GM12878 (cell line): ENCODE measurements around the gene IRF2BPL. TPM values are rescaled to one million over a fixed set of nuclear protein-coding genes. Genes with fewer than 3 reads are reported as not detected.

Experiments used
- ATAC-seq: fragments of 200-7000 bp; cut with Tn5 transposase; 3 replicates; pipeline ENCODE4 v1.9.1; 2020; ENCODE audit warnings: mild to moderate bottlenecking, moderate library complexity
- BruUV-seq: library from RNA; stranded (reverse); fragments of 400-500 nt; replicated peaks from 2 replicates; lab custom pipeline; 2021; lab: Mats Ljungman, UMichigan
- CTCF ChIA-PET: fragments of 300-600 bp; sonication (Branson Sonifier 250); formaldehyde crosslinking; extraction: SDS; loops from one replicate; lab custom pipeline; 2021; ENCODE audit warnings: inconsistent platforms; lab: Yijun Ruan, JAX
- POLR2A ChIA-PET: fragments of 350-600 bp; formaldehyde crosslinking; extraction: SDS; loops from one replicate; lab custom pipeline; 2021; ENCODE audit warnings: inconsistent platforms; lab: Charles Lee
- RAD21 ChIA-PET: fragments of 300-600 bp; sonication (Branson Sonifier 250); formaldehyde crosslinking; loops from one replicate; lab custom pipeline; 2023; ENCODE audit warnings: antibody characterized with exemption; ENCODE audit not compliant: unreplicated experiment; lab: Charles Lee
- SMC1A ChIA-PET: fragments of 300-600 bp; sonication (Branson Sonifier 250); formaldehyde crosslinking; loops from one replicate; lab custom pipeline; 2023; ENCODE audit not compliant: unreplicated experiment, uncharacterized antibody; lab: Charles Lee
- DNase-seq: peaks from one replicate; pipeline ENCODE4 v3.0.0-alpha.2; 2011; ENCODE audit warnings: low read depth, low spot score
- FAIRE-seq: peaks from 3 replicates; lab custom pipeline; 2011; peaks lifted over from hg19 to GRCh38; lab: Jason Lieb, UNC
- H2AFZ ChIP-seq: 2 replicates; pipeline ENCODE4 v1.6.0; 2011; ENCODE audit warnings: low read depth, low read length, control low read depth; ENCODE audit not compliant: control insufficient read depth
- H3K27ac ChIP-seq: 2 replicates; pipeline ENCODE4 v1.5.1; 2011; ENCODE audit warnings: control low read depth; ENCODE audit not compliant: control insufficient read depth, insufficient read depth
- H3K27me3 ChIP-seq, 2 experiments: replicated peaks in 1 of 2; 2 replicates each; pipeline versions ENCODE4 v1.6.0 to v1.6.1; 2011; ENCODE audit warnings: low read length in 1 of 2; ENCODE audit not compliant: control insufficient read depth in 2 of 2, insufficient read depth in 2 of 2
- H3K36me3 ChIP-seq, 2 experiments: 2 replicates each; pipeline ENCODE4 v1.5.1; 2011; ENCODE audit warnings: low read length in 1 of 2; ENCODE audit not compliant: control insufficient read depth in 2 of 2, insufficient read depth in 2 of 2
- H3K4me1 ChIP-seq: 2 replicates; pipeline ENCODE4 v1.6.1; 2011; ENCODE audit warnings: mild to moderate bottlenecking, low read length, moderate library complexity, mixed read lengths; ENCODE audit not compliant: control insufficient read depth, insufficient read depth
- H3K4me2 ChIP-seq: 2 replicates; pipeline ENCODE4 v1.6.0; 2011; ENCODE audit warnings: control low read depth; ENCODE audit not compliant: control insufficient read depth, insufficient read depth
- H3K4me3 ChIP-seq: fragments of 200-600 bp; sonication (generic); 2 replicates; pipeline ENCODE4 v1.5.1; 2016
- H3K79me2 ChIP-seq: 2 replicates; pipeline ENCODE4 v1.6.0; 2011; ENCODE audit warnings: low read length; ENCODE audit not compliant: control insufficient read depth, insufficient read depth
- H3K9ac ChIP-seq: 2 replicates; pipeline ENCODE4 v1.8.0; 2011; ENCODE audit warnings: low read length, control low read depth, mixed read lengths; ENCODE audit not compliant: control insufficient read depth, insufficient read depth
- H3K9me3 ChIP-seq: replicated peaks from 3 replicates; pipeline ENCODE4 v1.5.1; 2011; ENCODE audit warnings: mild to moderate bottlenecking, low read length; ENCODE audit not compliant: control insufficient read depth, insufficient read depth
- H4K20me1 ChIP-seq: 2 replicates; pipeline ENCODE4 v1.6.0; 2011; ENCODE audit not compliant: control insufficient read depth, insufficient read depth
- CBFB ChIP-seq: IDR thresholded peaks from 2 replicates; pipeline ENCODE4 v1.6.1; 2016; ENCODE audit warnings: antibody characterized with exemption, low read depth
- EED ChIP-seq: sonication (generic); IDR thresholded peaks from 2 replicates; pipeline ENCODE4 v1.6.1; 2016; ENCODE audit warnings: antibody characterized with exemption, low read depth
- EP300 ChIP-seq, 2 experiments: fragments of 150-350 bp in 1 of 2; IDR thresholded peaks; 2 replicates each; pipeline ENCODE4 v1.6.1; 2011 to 2012; ENCODE audit warnings: low read depth in 2 of 2, low read length in 2 of 2, borderline replicate concordance in 1 of 2, improper control_type of control experiment in 1 of 2, inconsistent platforms in 1 of 2; ENCODE audit not compliant: control insufficient read depth in 1 of 2
- SP1 ChIP-seq: IDR thresholded peaks from one replicate; pipeline ENCODE4 v1.6.1; 2011; ENCODE audit warnings: low read depth, low read length
- TCF12 ChIP-seq: IDR thresholded peaks from 2 replicates; pipeline ENCODE4 v1.6.1; 2011; ENCODE audit warnings: low read depth, mild to moderate bottlenecking, low read length
- TCF3 ChIP-seq: IDR thresholded peaks from 2 replicates; pipeline ENCODE4 v1.6.1; 2012; ENCODE audit warnings: low read depth, mild to moderate bottlenecking, low read length, borderline replicate concordance; ENCODE audit not compliant: insufficient read depth
- YY1 ChIP-seq: IDR thresholded peaks from 2 replicates; pipeline ENCODE4 v1.6.1; 2011; ENCODE audit warnings: low read depth, mild to moderate bottlenecking, low read length
- ZBED1 ChIP-seq: IDR thresholded peaks from 2 replicates; pipeline ENCODE4 v1.6.1; 2016; ENCODE audit warnings: borderline replicate concordance
- ZNF274 ChIP-seq: IDR thresholded peaks from one replicate; pipeline ENCODE4 v1.8.0; 2011; ENCODE audit not compliant: insufficient read length, insufficient read depth
- WGBS: methylation state at CpG from one replicate; pipeline ENCODE4 v1.1.6; 2016; ENCODE audit warnings: low lambda C conversion rate; ENCODE audit not compliant: insufficient replicate concordance, insufficient coverage; ENCODE audit errors: missing lambda C conversion rate; 5-methylcytosine and 5-hydroxymethylcytosine counted together
- in situ Hi-C: fragments of 300-500 bp; cut with MboI; formaldehyde crosslinking; loops from 9 replicates; pipeline ENCODE4 v1.14.3; 2018; ENCODE audit warnings: mixed read lengths
- intact Hi-C: fragments of 100-400 bp; cut with micrococcal nuclease; formaldehyde crosslinking; loops from one replicate; pipeline ENCODE4 v1.14.2; 2022; ENCODE audit not compliant: unreplicated experiment
- polyA plus RNA-seq, 11 experiments: library from polyadenylated mRNA; depleted of rRNA in 4 of 11; unstranded in 6 of 11; stranded (reverse) in 5 of 11; fragments of >200 nt; fragmentation: Nextera tagmentation in 4 of 11; fragmentation: Illumina TruSeq in 1 of 11; extraction: Ambion mirVana in 4 of 11; extraction: Trizol in 1 of 11; gene quantifications; 1 replicate in 1 of 11; 2 replicates in 10 of 11; pipeline versions ENCODE4 v1.2.1 to v1.2.3, GENCODE V29; 2011 to 2016; ENCODE audit warnings: inconsistent platforms in 2 of 11, missing spikeins in 2 of 11, low read depth in 1 of 11
- total RNA-seq, 4 experiments: library from RNA; depleted of rRNA in 3 of 4; stranded (reverse); fragments of >200 nt in 3 of 4; fragmentation: Illumina TruSeq in 1 of 4; extraction: Trizol in 1 of 4; gene quantifications; 2 replicates each; pipeline versions ENCODE4 v1.2.1 to v1.2.3, GENCODE V29; 2013 to 2021
- TF ChIP-seq, protein P1 (sequence below): IDR thresholded peaks from 2 replicates; pipeline ENCODE4 v1.6.1; 2012; ENCODE audit warnings: improper control_type of control experiment, low read depth, low read length; ENCODE audit not compliant: insufficient replicate concordance

IRF2BPL gene
- total and polyA plus RNA-seq, 10 of the 15 experiments (the other 5 are each of a cell fraction or from before 2014, with no cell fraction given) = 1.2 to 34.5 (median 3.1) TPM

DNA sequence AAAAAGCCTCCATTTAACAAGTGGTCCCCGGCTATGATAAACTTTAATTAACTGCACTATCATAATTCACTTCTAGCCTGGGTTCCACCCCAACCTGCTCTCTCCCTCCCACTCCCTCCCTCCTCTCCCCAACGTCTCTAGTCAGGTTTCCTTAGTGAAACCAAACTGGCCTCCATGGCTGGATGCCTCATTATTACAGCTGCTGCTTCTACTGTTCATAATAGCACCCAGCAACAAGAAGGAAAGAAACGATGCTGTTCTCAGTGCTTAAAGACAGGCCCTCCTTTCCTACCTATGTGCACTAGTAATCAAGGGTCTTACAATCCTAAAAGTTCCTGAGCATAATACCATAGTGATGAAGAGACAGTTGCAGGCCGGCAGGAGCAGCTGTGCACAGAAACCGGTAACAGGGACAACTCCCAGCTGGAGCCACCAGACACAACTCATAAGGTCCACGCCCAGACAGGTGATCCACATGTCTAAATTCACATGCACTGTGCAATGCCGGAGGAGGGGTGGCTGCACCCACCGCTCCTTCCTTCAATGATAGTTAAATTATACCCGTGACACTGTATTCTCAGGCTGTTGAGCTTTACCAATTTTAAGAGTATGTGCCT lies 6.2 kb downstream of the IRF2BPL start:
- H3K4me1 ChIP-seq = peaks cover 51% of the 10 kb centered on the region
- intact Hi-C loops (no loop called here), in situ Hi-C loops (no loop called here)
- ATAC-seq = peak; percentile 74
- CTCF ChIA-PET = interaction anchor here (0.6 to 3.3 kb wide), 17 partner anchors 8 to 146 kb away, joined by 3 to 22 read pairs (median 4); no protein-coding TSS in a partner anchor
- peaks cover 4 to 7% of the 10 kb centered on the region in 2 experiments; a peak in 3 of 4 replicates for H3K36me3 ChIP-seq
- peak overlapping the region; percentile 74 for H3K4me2 ChIP-seq
- POLR2A ChIA-PET = interaction anchor here (0.6 to 4.5 kb wide), 21 partner anchors 14 to 760 kb away, joined by 3 to 40 read pairs (median 4); no protein-coding TSS in a partner anchor
- no peak overlapping the region for H3K4me3 ChIP-seq
- H2AFZ ChIP-seq = no peak overlapping the region
- H3K9ac ChIP-seq = no peak overlapping the region
- no peak for DNase-seq
- no peaks in the 10 kb centered on the region for H3K27me3 ChIP-seq
- H3K79me2 ChIP-seq = peaks cover 35% of the 10 kb centered on the region
- BruUV-seq = no TSS peak
- TF ChIP-seq CBFB (no peak), TCF3 (peak; percentile 10; the same call in 1 of the 2 replicates), YY1 (peak; percentile 40; the same call in 1 of the 2 replicates), EED (peak; percentile 77), SP1 (no peak), ZNF274 (no peak), TCF12 (0 out of 2 replicates have a peak, but pooled peaks have one; percentile 4), EP300 (IDR thresholded peaks at IDR 0.05; ENCODE audit: borderline replicate concordance in 1 of 2, control insufficient read depth in 1 of 2, low read depth in 2 of 2, low read length in 2 of 2) (0 out of 4 replicates have a peak, but pooled peaks of 1 of the 2 experiments have one; percentile 9), ZBED1 (0 out of 2 replicates have a peak, but pooled peaks have one; percentile 19)
- TF ChIP-seq, protein P1, sequence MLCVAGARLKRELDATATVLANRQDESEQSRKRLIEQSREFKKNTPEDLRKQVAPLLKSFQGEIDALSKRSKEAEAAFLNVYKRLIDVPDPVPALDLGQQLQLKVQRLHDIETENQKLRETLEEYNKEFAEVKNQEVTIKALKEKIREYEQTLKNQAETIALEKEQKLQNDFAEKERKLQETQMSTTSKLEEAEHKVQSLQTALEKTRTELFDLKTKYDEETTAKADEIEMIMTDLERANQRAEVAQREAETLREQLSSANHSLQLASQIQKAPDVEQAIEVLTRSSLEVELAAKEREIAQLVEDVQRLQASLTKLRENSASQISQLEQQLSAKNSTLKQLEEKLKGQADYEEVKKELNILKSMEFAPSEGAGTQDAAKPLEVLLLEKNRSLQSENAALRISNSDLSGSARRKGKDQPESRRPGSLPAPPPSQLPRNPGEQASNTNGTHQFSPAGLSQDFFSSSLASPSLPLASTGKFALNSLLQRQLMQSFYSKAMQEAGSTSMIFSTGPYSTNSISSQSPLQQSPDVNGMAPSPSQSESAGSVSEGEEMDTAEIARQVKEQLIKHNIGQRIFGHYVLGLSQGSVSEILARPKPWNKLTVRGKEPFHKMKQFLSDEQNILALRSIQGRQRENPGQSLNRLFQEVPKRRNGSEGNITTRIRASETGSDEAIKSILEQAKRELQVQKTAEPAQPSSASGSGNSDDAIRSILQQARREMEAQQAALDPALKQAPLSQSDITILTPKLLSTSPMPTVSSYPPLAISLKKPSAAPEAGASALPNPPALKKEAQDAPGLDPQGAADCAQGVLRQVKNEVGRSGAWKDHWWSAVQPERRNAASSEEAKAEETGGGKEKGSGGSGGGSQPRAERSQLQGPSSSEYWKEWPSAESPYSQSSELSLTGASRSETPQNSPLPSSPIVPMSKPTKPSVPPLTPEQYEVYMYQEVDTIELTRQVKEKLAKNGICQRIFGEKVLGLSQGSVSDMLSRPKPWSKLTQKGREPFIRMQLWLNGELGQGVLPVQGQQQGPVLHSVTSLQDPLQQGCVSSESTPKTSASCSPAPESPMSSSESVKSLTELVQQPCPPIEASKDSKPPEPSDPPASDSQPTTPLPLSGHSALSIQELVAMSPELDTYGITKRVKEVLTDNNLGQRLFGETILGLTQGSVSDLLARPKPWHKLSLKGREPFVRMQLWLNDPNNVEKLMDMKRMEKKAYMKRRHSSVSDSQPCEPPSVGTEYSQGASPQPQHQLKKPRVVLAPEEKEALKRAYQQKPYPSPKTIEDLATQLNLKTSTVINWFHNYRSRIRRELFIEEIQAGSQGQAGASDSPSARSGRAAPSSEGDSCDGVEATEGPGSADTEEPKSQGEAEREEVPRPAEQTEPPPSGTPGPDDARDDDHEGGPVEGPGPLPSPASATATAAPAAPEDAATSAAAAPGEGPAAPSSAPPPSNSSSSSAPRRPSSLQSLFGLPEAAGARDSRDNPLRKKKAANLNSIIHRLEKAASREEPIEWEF = peak; percentile 22
- no peaks in the 10 kb centered on the region for H4K20me1 ChIP-seq
- WGBS = 60% methylated on average over 9 of the region's 9 CpGs
- SMC1A ChIA-PET = interaction anchor here (0.7 to 4.5 kb wide), 15 partner anchors 11 to 109 kb away, joined by 3 to 66 read pairs (median 7); no protein-coding TSS in a partner anchor
- peak; percentile 74 for FAIRE-seq
- H3K9me3 ChIP-seq = no peaks in the 10 kb centered on the region
- peak overlapping the region; percentile 69 for H3K27ac ChIP-seq
- RAD21 ChIA-PET = interaction anchor here (1.0 to 5.6 kb wide), 17 partner anchors 14 to 109 kb away, joined by 3 to 60 read pairs (median 5); no protein-coding TSS in a partner anchor
